HEK293T (cell line): Measurements from ENCODE around the gene SYMPK.

Source experiments
- CTCF ChIA-PET: fragments of 350-600 bp; formaldehyde crosslinking; extraction: SDS; loops from one replicate; lab custom pipeline; 2021; ENCODE audit warnings: antibody characterized with exemption, inconsistent platforms; lab: Yijun Ruan, JAX
- POLR2A ChIA-PET: fragments of 350-600 bp; formaldehyde crosslinking; extraction: SDS; loops from one replicate; lab custom pipeline; 2020; ENCODE audit warnings: antibody characterized with exemption, inconsistent platforms; lab: Yijun Ruan, JAX
- DNase-seq: peaks from one replicate; pipeline ENCODE4 v3.0.0; 2012; ENCODE audit warnings: mixed read lengths; ENCODE audit errors: extremely low spot score
- ARNT ChIP-seq: fragments of 450-650 bp; IDR thresholded peaks from 2 replicates; pipeline ENCODE4 v1.6.1; 2017; ENCODE audit warnings: mild to moderate bottlenecking
- BHLHE40 ChIP-seq: fragments of 450-650 bp; IDR thresholded peaks from 2 replicates; pipeline ENCODE4 v1.6.1; 2016; ENCODE audit warnings: mild to moderate bottlenecking, moderate library complexity, borderline replicate concordance
- CTBP1 ChIP-seq: fragments of 450-650 bp; IDR thresholded peaks from 2 replicates; pipeline ENCODE4 v1.6.1; 2016; ENCODE audit warnings: borderline replicate concordance
- ELF4 ChIP-seq: fragments of 450-650 bp; IDR thresholded peaks from 2 replicates; pipeline ENCODE4 v1.6.1; 2017; ENCODE audit warnings: antibody characterized with exemption
- FOXA1 ChIP-seq: fragments of 450-650 bp; IDR thresholded peaks from 2 replicates; pipeline ENCODE4 v1.6.1; 2016; ENCODE audit warnings: mild to moderate bottlenecking
- FOXK2 ChIP-seq: fragments of 450-650 bp; IDR thresholded peaks from 2 replicates; pipeline ENCODE4 v1.6.1; 2016; ENCODE audit warnings: mild to moderate bottlenecking
- FOXM1 ChIP-seq: fragments of 450-650 bp; IDR thresholded peaks from 2 replicates; pipeline ENCODE4 v1.6.1; 2017; ENCODE audit warnings: mild to moderate bottlenecking, borderline replicate concordance
- HDGF ChIP-seq: fragments of 450-650 bp; IDR thresholded peaks from 2 replicates; pipeline ENCODE4 v1.6.1; 2017; ENCODE audit warnings: antibody characterized with exemption, borderline replicate concordance
- L3MBTL2 ChIP-seq: fragments of 450-650 bp; conservative IDR thresholded peaks from 2 replicates; pipeline ENCODE4 v1.6.1; 2016; ENCODE audit warnings: mild to moderate bottlenecking
- LEF1 ChIP-seq: fragments of 450-650 bp; IDR thresholded peaks from 2 replicates; pipeline ENCODE4 v1.6.1; 2017; ENCODE audit warnings: mild to moderate bottlenecking, borderline replicate concordance
- NFRKB ChIP-seq: fragments of 450-650 bp; IDR thresholded peaks from 2 replicates; pipeline ENCODE4 v1.6.1; 2016; ENCODE audit warnings: mild to moderate bottlenecking, moderate library complexity
- SP1 ChIP-seq: fragments of 450-650 bp; IDR thresholded peaks from 2 replicates; pipeline ENCODE4 v1.6.1; 2017
- SUZ12 ChIP-seq: fragments of 450-650 bp; IDR thresholded peaks from 2 replicates; pipeline ENCODE4 v1.6.1; 2016; ENCODE audit warnings: mild to moderate bottlenecking
- TARDBP ChIP-seq: fragments of 450-650 bp; IDR thresholded peaks from 2 replicates; pipeline ENCODE4 v1.6.1; 2016
- ZNF384 ChIP-seq: fragments of 450-650 bp; IDR thresholded peaks from 2 replicates; pipeline ENCODE4 v1.6.1; 2016
- TF ChIP-seq, protein P1 (sequence below): fragments of 450-650 bp; IDR thresholded peaks from 2 replicates; pipeline ENCODE4 v1.6.1; 2016

SYMPK gene

DNA sequence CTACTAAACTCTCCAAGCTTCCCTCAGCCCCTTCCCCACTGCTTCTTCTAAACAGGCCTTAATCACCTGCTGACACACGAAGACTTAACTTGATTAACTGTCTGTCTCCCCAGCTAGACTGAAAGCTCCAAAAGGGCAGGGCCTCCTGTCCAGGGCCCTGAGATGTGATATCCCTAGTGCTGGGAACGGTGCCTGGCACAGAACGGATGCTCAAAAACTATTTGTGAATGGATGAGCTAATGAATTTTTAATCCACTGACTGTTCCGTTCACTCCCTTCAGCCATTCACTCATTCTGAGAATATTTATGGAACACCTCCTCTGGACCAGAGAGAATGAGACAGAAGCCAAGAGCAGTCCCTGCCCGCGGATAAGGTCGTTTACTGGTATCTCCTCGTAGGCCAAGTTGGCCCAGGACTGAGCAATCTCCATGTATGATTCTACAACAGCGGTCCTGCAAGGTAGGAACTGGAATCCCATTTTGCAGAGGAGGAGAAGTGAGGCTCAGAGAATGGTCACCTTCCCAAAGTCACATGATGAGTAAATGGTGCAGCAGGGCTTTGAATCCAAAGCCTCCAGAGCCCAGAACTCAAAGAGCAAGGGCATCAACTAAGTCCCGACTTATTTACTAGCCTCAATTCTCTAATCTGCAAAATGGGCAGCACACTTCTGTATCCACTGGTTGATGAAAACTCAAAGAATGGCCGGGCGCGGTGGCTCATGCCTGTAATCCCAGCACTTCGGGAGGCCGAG lies 73.7 kb downstream of the SYMPK start:
- no peak for DNase-seq
- no peak for TF ChIP-seq BHLHE40
- TF ChIP-seq HDGF = no peak
- no peak for TF ChIP-seq SP1
- TF ChIP-seq SUZ12 = no peak
- CTCF ChIA-PET = interaction anchor here (1.1 kb wide), 1 partner anchor 20 kb away, joined by 7 read pairs; the partner anchor contains the start of gene SIX5
- POLR2A ChIA-PET = interaction anchor here (1.0 kb wide), 1 partner anchor 10 kb away, joined by 3 read pairs; no protein-coding TSS in a partner anchor

DNA sequence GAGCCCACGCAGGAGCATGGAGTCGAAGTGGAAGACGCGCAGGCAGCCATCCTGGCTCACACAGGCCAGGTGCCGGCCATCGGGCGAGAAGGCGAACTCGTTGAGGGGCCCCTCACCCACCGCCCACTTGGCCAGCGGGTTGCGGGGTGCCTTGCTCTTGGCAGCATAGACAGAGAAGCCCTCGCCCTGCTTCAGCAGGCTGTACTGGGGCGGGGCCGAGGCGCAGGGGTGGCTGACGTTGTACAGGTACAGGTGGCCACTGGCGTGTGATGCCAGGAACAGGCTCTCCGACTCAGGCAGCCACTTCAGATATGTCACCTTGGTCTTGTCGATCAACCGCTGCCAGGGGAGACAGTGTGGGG lies 76.4 kb downstream of the SYMPK start:
- TF ChIP-seq FOXK2 = no peak
- TF ChIP-seq CTBP1 = no peak
- TF ChIP-seq ARNT = no peak
- TF ChIP-seq SP1 = no peak
- TF ChIP-seq HDGF = no peak
- TF ChIP-seq TARDBP = no peak
- no peak for TF ChIP-seq LEF1
- TF ChIP-seq ZNF384 = no peak
- no peak for TF ChIP-seq SUZ12
- TF ChIP-seq L3MBTL2 = no peak
- no peak for TF ChIP-seq BHLHE40
- TF ChIP-seq, protein P1, sequence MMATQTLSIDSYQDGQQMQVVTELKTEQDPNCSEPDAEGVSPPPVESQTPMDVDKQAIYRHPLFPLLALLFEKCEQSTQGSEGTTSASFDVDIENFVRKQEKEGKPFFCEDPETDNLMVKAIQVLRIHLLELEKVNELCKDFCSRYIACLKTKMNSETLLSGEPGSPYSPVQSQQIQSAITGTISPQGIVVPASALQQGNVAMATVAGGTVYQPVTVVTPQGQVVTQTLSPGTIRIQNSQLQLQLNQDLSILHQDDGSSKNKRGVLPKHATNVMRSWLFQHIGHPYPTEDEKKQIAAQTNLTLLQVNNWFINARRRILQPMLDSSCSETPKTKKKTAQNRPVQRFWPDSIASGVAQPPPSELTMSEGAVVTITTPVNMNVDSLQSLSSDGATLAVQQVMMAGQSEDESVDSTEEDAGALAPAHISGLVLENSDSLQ = no peak
- TF ChIP-seq FOXM1 = no peak
- no peak for TF ChIP-seq ELF4
- no peak for TF ChIP-seq NFRKB
- no peak for TF ChIP-seq FOXA1
- DNase-seq = no peak
- ChIA-PET POLR2A (interaction anchor here (1.0 kb wide), 1 partner anchor 19 kb away, joined by 3 read pairs; no protein-coding TSS in a partner anchor), CTCF (no interaction called here)

DNA sequence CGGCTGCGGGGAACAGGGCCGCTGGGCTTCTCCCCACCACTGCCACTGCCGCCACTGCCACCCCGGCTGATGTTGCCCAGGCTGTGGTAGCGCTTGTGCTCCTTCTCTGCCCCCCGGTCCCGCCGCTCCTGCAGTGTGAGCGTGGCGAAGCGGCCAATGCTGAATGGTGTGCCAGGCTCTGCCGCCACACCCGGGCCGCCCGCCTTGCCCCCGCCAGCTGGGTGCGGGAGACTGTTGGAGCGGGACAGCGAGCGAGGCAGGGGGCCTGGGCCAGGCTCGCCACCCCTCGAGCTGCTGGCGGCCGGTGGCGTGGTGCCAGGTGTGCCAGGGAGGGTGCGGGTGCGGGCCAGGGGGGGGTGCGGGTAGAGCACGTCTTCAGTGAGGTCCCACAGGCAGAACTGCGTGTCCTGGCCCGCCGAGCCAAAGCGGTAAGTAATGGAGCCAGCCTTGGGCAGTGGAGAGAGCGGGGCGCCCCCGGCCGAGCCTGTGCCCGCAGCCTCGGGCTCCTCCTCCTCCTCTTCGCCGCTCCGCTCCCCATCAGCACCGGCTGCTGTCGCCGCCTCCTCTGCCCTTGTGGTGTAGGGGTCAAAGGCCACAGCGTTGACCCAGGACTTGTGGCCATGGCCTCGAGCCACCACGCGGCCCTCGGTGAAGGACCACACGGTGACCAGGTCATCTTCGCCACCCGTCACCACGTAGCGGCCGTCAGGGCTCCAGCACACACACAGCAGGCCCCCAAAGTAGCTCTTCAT lies 77.0 kb downstream of the SYMPK start:
- POLR2A ChIA-PET = interaction anchor here (1.0 kb wide), 1 partner anchor 18 kb away, joined by 3 read pairs; no protein-coding TSS in a partner anchor
- CTCF ChIA-PET = no interaction called here
- no peak for DNase-seq
- TF ChIP-seq ELF4 = no peak
- TF ChIP-seq LEF1 = no peak
- TF ChIP-seq BHLHE40 = no peak
- no peak for TF ChIP-seq TARDBP
- TF ChIP-seq NFRKB = no peak
- TF ChIP-seq FOXK2 = no peak
- no peak for TF ChIP-seq HDGF
- no peak for TF ChIP-seq L3MBTL2
- no peak for TF ChIP-seq SUZ12
- TF ChIP-seq, protein P1 = no peak
- no peak for TF ChIP-seq CTBP1
- TF ChIP-seq ZNF384 = no peak
- no peak for TF ChIP-seq SP1
- no peak for TF ChIP-seq FOXA1
- TF ChIP-seq ARNT = no peak
- no peak for TF ChIP-seq FOXM1

DNA sequence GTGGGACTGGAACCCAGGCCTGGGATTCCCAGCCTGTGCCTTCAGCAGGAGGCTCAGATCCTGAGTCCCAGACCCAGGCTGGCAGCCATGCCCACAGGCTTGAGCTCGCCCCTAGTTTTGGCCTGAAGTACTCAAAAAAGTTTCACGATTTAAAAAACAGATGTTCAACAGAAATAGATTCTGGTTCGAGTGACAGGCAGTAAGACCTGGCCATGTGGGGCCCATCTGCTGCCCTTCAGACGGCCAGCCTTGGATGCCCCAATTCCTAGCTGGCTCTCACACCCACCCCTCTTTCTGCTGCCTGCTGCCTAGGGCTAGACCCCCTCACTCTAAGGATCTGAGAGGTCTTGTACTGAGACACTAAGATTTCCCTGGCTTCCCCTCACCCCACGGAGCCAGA lies 77.8 kb downstream of the SYMPK start:
- no peak for DNase-seq
- no peak for TF ChIP-seq SP1
- no peak for TF ChIP-seq L3MBTL2
- no peak for TF ChIP-seq TARDBP
- TF ChIP-seq ELF4 = no peak
- no peak for TF ChIP-seq LEF1
- TF ChIP-seq FOXM1 = no peak
- TF ChIP-seq BHLHE40 = no peak
- ChIA-PET POLR2A (interaction anchor here (1.0 kb wide), 1 partner anchor 14 kb away, joined by 4 read pairs; no protein-coding TSS in a partner anchor), CTCF (no interaction called here)

DNA sequence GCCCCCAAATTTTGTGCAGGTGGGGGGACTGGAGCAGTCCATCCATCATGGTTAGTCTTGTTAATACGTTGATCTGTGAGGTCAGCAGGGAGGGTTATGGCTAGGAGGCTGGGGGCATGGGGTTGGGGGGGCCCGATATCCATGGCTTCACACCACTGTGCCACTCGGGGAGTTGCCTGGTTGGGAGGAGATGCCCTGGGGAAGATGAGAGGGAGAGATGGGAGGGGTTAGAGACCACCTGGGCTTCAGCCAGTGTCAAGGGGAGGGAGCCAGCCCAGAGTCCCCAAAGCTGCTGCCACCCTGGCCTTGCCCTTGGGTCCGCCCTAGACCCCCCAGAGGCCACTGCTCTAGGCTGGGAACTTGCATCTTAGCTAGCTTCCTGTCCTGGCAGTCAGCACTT lies 78.9 kb downstream of the SYMPK start:
- CTCF ChIA-PET = interaction anchor here (0.6 to 1.2 kb wide), 2 partner anchors 15 to 106 kb away, joined by 4 read pairs; no protein-coding TSS in a partner anchor
- DNase-seq = no peak
- TF ChIP-seq CTBP1 (no peak), SUZ12 (no peak), NFRKB (no peak), HDGF (no peak), FOXM1 (no peak), FOXK2 (no peak), LEF1 (no peak), ARNT (no peak), ZNF384 (no peak), BHLHE40 (no peak), L3MBTL2 (no peak), TARDBP (no peak), ELF4 (no peak)
- POLR2A ChIA-PET = no interaction called here
